ENCODE measurements around the gene S100A9.

DNA sequence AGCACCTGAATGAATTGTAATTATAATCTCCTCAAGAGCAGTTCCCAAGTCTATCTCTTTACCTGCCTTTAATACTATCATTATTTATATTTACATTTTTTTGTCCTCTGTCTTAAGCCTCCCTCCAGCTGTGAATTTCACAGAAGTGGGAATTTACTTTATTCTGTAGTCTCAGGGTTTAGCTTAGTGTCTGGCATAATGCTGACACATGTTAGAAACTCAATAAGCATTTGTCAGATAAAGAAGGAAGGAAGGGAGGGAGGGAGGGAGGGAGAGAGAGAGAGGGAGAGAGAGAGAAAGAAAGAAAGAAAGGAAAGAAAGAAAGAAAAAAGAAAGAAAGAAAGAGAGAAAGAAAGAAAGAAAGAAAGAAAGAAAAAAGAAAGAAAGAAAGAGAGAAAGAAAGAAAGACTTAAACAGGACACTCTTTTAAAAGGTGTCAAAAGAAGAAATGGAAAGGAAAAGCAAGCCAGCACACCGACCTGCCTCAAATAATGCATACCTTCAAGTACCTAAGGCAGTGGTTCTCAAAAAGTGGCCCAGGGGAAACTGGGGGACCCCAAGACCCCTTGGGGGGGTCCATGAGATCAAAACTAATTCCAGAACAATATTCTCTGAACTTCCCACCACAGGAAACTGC lies 7.2 kb upstream of the S100A9 start:
- TF ChIP-seq, protein P1, sequence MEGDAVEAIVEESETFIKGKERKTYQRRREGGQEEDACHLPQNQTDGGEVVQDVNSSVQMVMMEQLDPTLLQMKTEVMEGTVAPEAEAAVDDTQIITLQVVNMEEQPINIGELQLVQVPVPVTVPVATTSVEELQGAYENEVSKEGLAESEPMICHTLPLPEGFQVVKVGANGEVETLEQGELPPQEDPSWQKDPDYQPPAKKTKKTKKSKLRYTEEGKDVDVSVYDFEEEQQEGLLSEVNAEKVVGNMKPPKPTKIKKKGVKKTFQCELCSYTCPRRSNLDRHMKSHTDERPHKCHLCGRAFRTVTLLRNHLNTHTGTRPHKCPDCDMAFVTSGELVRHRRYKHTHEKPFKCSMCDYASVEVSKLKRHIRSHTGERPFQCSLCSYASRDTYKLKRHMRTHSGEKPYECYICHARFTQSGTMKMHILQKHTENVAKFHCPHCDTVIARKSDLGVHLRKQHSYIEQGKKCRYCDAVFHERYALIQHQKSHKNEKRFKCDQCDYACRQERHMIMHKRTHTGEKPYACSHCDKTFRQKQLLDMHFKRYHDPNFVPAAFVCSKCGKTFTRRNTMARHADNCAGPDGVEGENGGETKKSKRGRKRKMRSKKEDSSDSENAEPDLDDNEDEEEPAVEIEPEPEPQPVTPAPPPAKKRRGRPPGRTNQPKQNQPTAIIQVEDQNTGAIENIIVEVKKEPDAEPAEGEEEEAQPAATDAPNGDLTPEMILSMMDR (conservative IDR thresholded peaks at IDR 0.05 in 1 of 2, IDR thresholded peaks at IDR 0.05 in 1 of 2; ENCODE audit: extremely low read depth in 1 of 2, insufficient read depth in 1 of 2, low read depth in 1 of 2, low read length in 2 of 2), result no peak
- TF ChIP-seq EZH2 (IDR thresholded peaks at IDR 0.05; ENCODE audit: borderline replicate concordance, low read length), result no peak
